SKM-1 treated with dmso at 0.1 percent for 144 hours (cell line): ENCODE measurements around the gene KISS1.

Experiments used
- DNase-seq: peaks from one replicate; lab custom pipeline; 2025; ENCODE audit not compliant: unreplicated experiment; lab: John Stamatoyannopoulos, UW

Gene KISS1

GRCh38 chr1:204142032-204142974, 54.0 kb downstream of the KISS1 start:
- no peak for DNase-seq

GRCh38 chr1:204141131-204141530, 55.2 kb downstream of the KISS1 start:
- no peak for DNase-seq
